HG03108 (cell line): ENCODE data around the gene ELOVL2.

Experiments used
- ATAC-seq: cut with Tn5 transposase; IDR thresholded peaks from one replicate; pipeline ENCODE4 v1.9.1; 2021; ENCODE audit warnings: moderate library complexity; ENCODE audit not compliant: unreplicated experiment

ELOVL2 gene

DNA sequence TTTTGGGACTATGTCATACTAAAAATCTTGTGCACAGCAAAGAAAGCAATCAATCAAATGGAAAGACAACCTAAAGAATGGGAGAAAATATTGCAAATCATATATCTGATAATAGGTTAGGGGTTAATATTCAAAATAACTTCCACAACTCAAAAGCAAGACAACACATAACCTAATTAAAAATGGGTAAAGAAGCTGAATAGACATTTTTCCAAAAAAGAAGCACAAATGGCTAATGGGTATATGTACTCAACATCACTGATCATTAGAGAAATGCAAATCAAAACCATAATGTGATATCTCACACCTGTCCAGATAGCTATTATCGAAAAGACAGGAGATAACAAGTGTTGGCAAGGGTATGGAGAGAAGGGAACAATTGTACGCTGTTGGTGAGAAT, 104.3 kb downstream of the ELOVL2 start:
- ATAC-seq, result no peak

DNA sequence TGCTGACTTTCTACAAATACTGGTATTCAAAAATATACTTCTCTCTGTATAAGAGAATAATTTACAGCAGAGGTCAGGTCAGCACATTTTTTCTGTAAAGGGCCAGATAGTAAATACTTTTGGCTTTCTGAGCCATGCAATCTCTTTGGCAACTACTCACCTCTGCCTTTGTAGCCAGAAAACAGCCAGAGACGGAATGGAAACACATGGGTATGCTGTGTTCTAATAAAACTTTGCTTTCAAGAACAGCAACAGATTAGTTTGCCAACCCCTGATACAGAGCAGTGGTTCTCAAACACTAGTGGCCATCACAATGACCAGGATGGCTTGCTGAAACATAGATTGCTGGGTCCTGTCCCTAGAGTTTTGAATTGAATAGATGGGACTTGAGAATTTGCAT, 111.0 kb downstream of the ELOVL2 start:
- ATAC-seq, result no peak
